ENCODE measurements around the gene KCNH3. TPM values are rescaled to one million over a fixed set of nuclear protein-coding genes. Genes with fewer than 3 reads are reported as not detected.

The KCNH3 gene
- total RNA-seq, 1 experiment from 2014 or later = 0.26 TPM

DNA sequence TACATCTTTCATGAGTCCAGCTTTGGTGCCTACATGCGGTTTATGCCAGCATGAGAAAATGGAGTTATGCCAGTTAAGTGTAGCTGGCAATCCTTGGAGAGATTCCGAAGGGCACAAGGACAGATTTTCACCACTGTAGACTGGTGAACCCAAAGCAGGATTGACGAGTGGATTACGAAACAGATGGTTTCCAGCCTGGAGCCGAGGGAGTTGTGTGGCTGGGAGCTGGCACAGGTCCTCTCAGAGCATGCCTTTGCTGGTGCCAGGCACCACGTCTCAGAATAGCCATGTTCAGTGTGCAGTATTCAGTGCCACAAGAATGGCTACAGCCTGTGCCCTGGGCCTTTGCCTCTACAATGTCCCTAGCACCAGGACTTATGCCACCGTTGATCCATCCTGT lies 13.2 kb downstream of the KCNH3 start:
- Histone ChIP-seq H3K27ac (ENCODE audit: insufficient read length, low read depth, low read length) (no peak overlapping the region), H2AFZ (ENCODE audit: low read length) (no peak overlapping the region), H4K8ac (replicated peaks; ENCODE audit: insufficient read length, low read depth, low read length) (no peak overlapping the region), H3K9ac (ENCODE audit: extremely low read depth, insufficient read length, low read length) (no peak overlapping the region), H3K56ac (ENCODE audit: insufficient read length, low read depth, low read length) (no peak overlapping the region), H2BK120ac (ENCODE audit: low read depth, low read length, poor library complexity, severe bottlenecking) (no peak overlapping the region), H4K20me1 (ENCODE audit: control insufficient read depth, insufficient read depth, insufficient read length) (no peaks in the 10 kb centered on the region), H2BK15ac (ENCODE audit: low read depth, low read length) (no peak overlapping the region), H3K79me1 (ENCODE audit: insufficient read depth, low read depth, low read length, poor library complexity, severe bottlenecking) (no peaks in the 10 kb centered on the region), H2BK5ac (ENCODE audit: insufficient read length, low read length) (no peak overlapping the region), H3K4ac (ENCODE audit: low read depth, low read length) (no peak overlapping the region), H3K79me2 (ENCODE audit: insufficient read depth, low read length) (no peaks in the 10 kb centered on the region), H4K91ac (ENCODE audit: insufficient read length, low read depth, low read length) (no peak overlapping the region), H3K14ac (ENCODE audit: insufficient read depth, low read length) (no peak overlapping the region; the same call in 1 of the 2 replicates), H2BK20ac (ENCODE audit: low read depth, low read length, poor library complexity, severe bottlenecking) (no peak overlapping the region), H3T11ph (ENCODE audit: low read length) (no peak overlapping the region), H3K4me1 (ENCODE audit: insufficient read depth, low read length) (no peaks in the 10 kb centered on the region), H3K23me2 (ENCODE audit: insufficient read length, low read depth, low read length, poor library complexity, severe bottlenecking) (peaks cover 7% of the 10 kb centered on the region), H4K5ac (ENCODE audit: insufficient read length, low read depth, low read length) (no peak overlapping the region), H3K18ac (ENCODE audit: insufficient read length, low read depth, low read length) (no peak overlapping the region), H3K4me2 (ENCODE audit: insufficient read depth, insufficient read length, low read length) (no peak overlapping the region), H3K27me3 (ENCODE audit: insufficient read depth, low read length) (peaks cover 5% of the 10 kb centered on the region; the same call in 1 of the 2 replicates), H3K9me3 (ENCODE audit: control insufficient read depth, low read depth, low read length) (no peaks in the 10 kb centered on the region), H2BK12ac (ENCODE audit: insufficient read length, low read depth, low read length) (no peak overlapping the region), H3K23ac (ENCODE audit: insufficient read length, low read depth, low read length) (no peak overlapping the region), H2AK5ac (ENCODE audit: insufficient read length, low read length) (no peak overlapping the region)
- WGBS (ENCODE audit: extremely low coverage, insufficient read length, low lambda C conversion rate) = no CpG with 5 or more reads among the region's 7 CpGs
- H3K4me3 Mint-ChIP-seq = no peak overlapping the region
- no peak for DNase-seq
- peaks cover 51% of the 10 kb centered on the region for H3K27me3 Mint-ChIP-seq (ENCODE audit: low read depth)
- H3K4me1 Mint-ChIP-seq = peaks cover 0 to 17% of the 10 kb centered on the region in 2 experiments; a peak in 2 of 4 replicates
- TF ChIP-seq CTCF (conservative IDR thresholded peaks at IDR 0.05) = no peak
- H3K36me3 Mint-ChIP-seq (ENCODE audit: insufficient read depth in 1 of 3, low read depth in 3 of 3) = peaks cover 0 to 11% (median 10%) of the 10 kb centered on the region in 3 experiments; a peak in 4 of 7 replicates
- H3K27ac Mint-ChIP-seq = no peak overlapping the region
- no peaks in the 10 kb centered on the region; a peak in 1 of 5 replicates for H3K9me3 Mint-ChIP-seq

Data from H9 (cell line).